ENCODE data around the gene GLI3. TPM values are rescaled to one million over a fixed set of nuclear protein-coding genes. Genes with fewer than 3 reads are reported as not detected.

Gene GLI3
- total and polyA plus RNA-seq, 9 donors = 7.6 to 25.2 (median 15.6) TPM

GRCh38 chr7:42017349-42017986 lies 219.5 kb downstream of the GLI3 start:
- H3K4me1 ChIP-seq (ENCODE audit: control insufficient read depth, insufficient read depth, low read length) = peaks cover 7% of the 10 kb centered on the region
- no peak overlapping the region for H3K4me3 ChIP-seq (ENCODE audit: low read length)
- WGBS (ENCODE audit: insufficient coverage) = 11% methylated on average over 4 of the region's 15 CpGs
- H3K27ac ChIP-seq (ENCODE audit: low read length) = peak overlapping the region; percentile 60
- peak; percentile 79 for DNase-seq
- peaks cover 6% of the 10 kb centered on the region for H3K9me3 ChIP-seq (replicated peaks; ENCODE audit: control insufficient read depth, low read depth, low read length)
- no peaks in the 10 kb centered on the region for H3K27me3 ChIP-seq (ENCODE audit: control insufficient read depth, insufficient read depth, low read length)
- peaks cover 26% of the 10 kb centered on the region for H3K36me3 ChIP-seq (ENCODE audit: control insufficient read depth, insufficient read depth, low read length)

GRCh38 chr7:42016517-42016916 lies 220.5 kb downstream of the GLI3 start:
- no CpG with 5 or more reads among the region's 3 CpGs for WGBS (ENCODE audit: insufficient coverage)
- Histone ChIP-seq H3K36me3 (ENCODE audit: control insufficient read depth, insufficient read depth, low read length) (peaks cover 29% of the 10 kb centered on the region), H3K9me3 (replicated peaks; ENCODE audit: control insufficient read depth, low read depth, low read length) (peaks cover 6% of the 10 kb centered on the region), H3K4me3 (ENCODE audit: low read length) (no peak overlapping the region), H3K4me1 (ENCODE audit: control insufficient read depth, insufficient read depth, low read length) (peaks cover 7% of the 10 kb centered on the region), H3K27me3 (ENCODE audit: control insufficient read depth, insufficient read depth, low read length) (no peaks in the 10 kb centered on the region), H3K27ac (ENCODE audit: low read length) (no peak overlapping the region)
- DNase-seq = no peak

GRCh38 chr7:42014625-42015618 lies 222.1 kb downstream of the GLI3 start:
- Histone ChIP-seq H3K27ac (ENCODE audit: low read length) (no peak overlapping the region), H3K9me3 (replicated peaks; ENCODE audit: control insufficient read depth, low read depth, low read length) (peaks cover 6% of the 10 kb centered on the region), H3K36me3 (ENCODE audit: control insufficient read depth, insufficient read depth, low read length) (peaks cover 33% of the 10 kb centered on the region), H3K27me3 (ENCODE audit: control insufficient read depth, insufficient read depth, low read length) (no peaks in the 10 kb centered on the region), H3K4me3 (ENCODE audit: low read length) (no peak overlapping the region), H3K4me1 (ENCODE audit: control insufficient read depth, insufficient read depth, low read length) (peaks cover 7% of the 10 kb centered on the region)
- 88% methylated on average over 3 of the region's 9 CpGs for WGBS (ENCODE audit: insufficient coverage)
- DNase-seq = peak; percentile 65

GRCh38 chr7:42012786-42013360 lies 224.1 kb downstream of the GLI3 start:
- H3K9me3 ChIP-seq (replicated peaks; ENCODE audit: control insufficient read depth, low read depth, low read length) = peaks cover 6% of the 10 kb centered on the region
- peaks cover 33% of the 10 kb centered on the region for H3K36me3 ChIP-seq (ENCODE audit: control insufficient read depth, insufficient read depth, low read length)
- DNase-seq = no peak
- no peak overlapping the region for H3K27ac ChIP-seq (ENCODE audit: low read length)
- no peaks in the 10 kb centered on the region for H3K27me3 ChIP-seq (ENCODE audit: control insufficient read depth, insufficient read depth, low read length)
- no peak overlapping the region for H3K4me3 ChIP-seq (ENCODE audit: low read length)
- H3K4me1 ChIP-seq (ENCODE audit: control insufficient read depth, insufficient read depth, low read length) = peaks cover 6% of the 10 kb centered on the region
- 100% methylated on average over 2 of the region's 5 CpGs for WGBS (ENCODE audit: insufficient coverage)

- Histone ChIP-seq H3K27ac (ENCODE audit: low read length) (no peak overlapping the region), H3K4me1 (ENCODE audit: control insufficient read depth, insufficient read depth, low read length) (peaks cover under 1% of the 10 kb centered on the region), H3K4me3 (ENCODE audit: low read length) (no peak overlapping the region), H3K36me3 (ENCODE audit: control insufficient read depth, insufficient read depth, low read length) (peaks cover 33% of the 10 kb centered on the region), H3K9me3 (replicated peaks; ENCODE audit: control insufficient read depth, low read depth, low read length) (peaks cover 6% of the 10 kb centered on the region), H3K27me3 (ENCODE audit: control insufficient read depth, insufficient read depth, low read length) (no peaks in the 10 kb centered on the region)
- 40% methylated on average over 1 of the region's 3 CpGs for WGBS (ENCODE audit: insufficient coverage)
- no peak for DNase-seq
Measured at GRCh38 chr7:42012313-42012712, 224.7 kb downstream of the GLI3 start.

- 71% methylated on average over 5 of the region's 10 CpGs for WGBS (ENCODE audit: insufficient coverage)
- no peak for DNase-seq
- H3K27ac ChIP-seq (ENCODE audit: low read length) = no peak overlapping the region
- no peaks in the 10 kb centered on the region for H3K4me1 ChIP-seq (ENCODE audit: control insufficient read depth, insufficient read depth, low read length)
- peaks cover 6% of the 10 kb centered on the region for H3K9me3 ChIP-seq (replicated peaks; ENCODE audit: control insufficient read depth, low read depth, low read length)
- peaks cover 33% of the 10 kb centered on the region for H3K36me3 ChIP-seq (ENCODE audit: control insufficient read depth, insufficient read depth, low read length)
- no peaks in the 10 kb centered on the region for H3K27me3 ChIP-seq (ENCODE audit: control insufficient read depth, insufficient read depth, low read length)
- no peak overlapping the region for H3K4me3 ChIP-seq (ENCODE audit: low read length)
Measured at GRCh38 chr7:42011846-42012245, 225.2 kb downstream of the GLI3 start.

- Histone ChIP-seq H3K27ac (ENCODE audit: low read length) (no peak overlapping the region), H3K4me3 (ENCODE audit: low read length) (no peak overlapping the region), H3K9me3 (replicated peaks; ENCODE audit: control insufficient read depth, low read depth, low read length) (peaks cover 5% of the 10 kb centered on the region), H3K4me1 (ENCODE audit: control insufficient read depth, insufficient read depth, low read length) (no peaks in the 10 kb centered on the region), H3K27me3 (ENCODE audit: control insufficient read depth, insufficient read depth, low read length) (no peaks in the 10 kb centered on the region), H3K36me3 (ENCODE audit: control insufficient read depth, insufficient read depth, low read length) (peaks cover 26% of the 10 kb centered on the region)
- no peak for DNase-seq
Measured at GRCh38 chr7:42010751-42011150, 226.3 kb downstream of the GLI3 start.

- Histone ChIP-seq H3K9me3 (replicated peaks; ENCODE audit: control insufficient read depth, low read depth, low read length) (no peaks in the 10 kb centered on the region), H3K36me3 (ENCODE audit: control insufficient read depth, insufficient read depth, low read length) (peaks cover 19% of the 10 kb centered on the region), H3K4me1 (ENCODE audit: control insufficient read depth, insufficient read depth, low read length) (no peaks in the 10 kb centered on the region), H3K4me3 (ENCODE audit: low read length) (no peak overlapping the region), H3K27ac (ENCODE audit: low read length) (no peak overlapping the region), H3K27me3 (ENCODE audit: control insufficient read depth, insufficient read depth, low read length) (no peaks in the 10 kb centered on the region)
- no CpG with 5 or more reads among the region's 3 CpGs for WGBS (ENCODE audit: insufficient coverage)
- DNase-seq = peak; percentile 55
Measured at GRCh38 chr7:42006801-42007513, 230.1 kb downstream of the GLI3 start.

GRCh38 chr7:42002654-42003053 lies 234.4 kb downstream of the GLI3 start:
- Histone ChIP-seq H3K36me3 (ENCODE audit: control insufficient read depth, insufficient read depth, low read length) (peaks cover 17% of the 10 kb centered on the region), H3K27me3 (ENCODE audit: control insufficient read depth, insufficient read depth, low read length) (no peaks in the 10 kb centered on the region), H3K4me3 (ENCODE audit: low read length) (no peak overlapping the region), H3K27ac (ENCODE audit: low read length) (no peak overlapping the region), H3K4me1 (ENCODE audit: control insufficient read depth, insufficient read depth, low read length) (peaks cover 2% of the 10 kb centered on the region), H3K9me3 (replicated peaks; ENCODE audit: control insufficient read depth, low read depth, low read length) (no peaks in the 10 kb centered on the region)
- DNase-seq = peak; percentile 38
- 80% methylated on average over 1 of the region's 2 CpGs for WGBS (ENCODE audit: insufficient coverage)
